Hepatocyte (in vitro differentiated cells): Measurements from ENCODE around the gene VEPH1. TPM values are rescaled to one million over a fixed set of nuclear protein-coding genes. Genes with fewer than 3 reads are reported as not detected.

ENCODE experiments used
- DNase-seq: peaks from one replicate; pipeline ENCODE4 v3.0.0-alpha.2; 2016; ENCODE audit warnings: low spot score
- H2AFZ ChIP-seq: fragments of 200-600 bp; sonication (generic); 2 replicates; pipeline ENCODE4 v1.6.0; 2016; ENCODE audit warnings: antibody characterized with exemption, mild to moderate bottlenecking
- H3K27ac ChIP-seq: fragments of 200-600 bp; sonication (generic); 2 replicates; pipeline ENCODE4 v1.5.1; 2016; ENCODE audit warnings: mild to moderate bottlenecking
- H3K27me3 ChIP-seq: fragments of 200-600 bp; sonication (generic); 2 replicates; pipeline ENCODE4 v1.6.1; 2016
- H3K36me3 ChIP-seq: fragments of 200-600 bp; sonication (generic); replicated peaks from 2 replicates; pipeline ENCODE4 v1.5.1; 2016; ENCODE audit warnings: low read depth; ENCODE audit not compliant: insufficient read depth
- H3K4me1 ChIP-seq: fragments of 200-600 bp; sonication (generic); 2 replicates; pipeline ENCODE4 v1.5.1; 2016; ENCODE audit warnings: mild to moderate bottlenecking, moderate library complexity; ENCODE audit not compliant: insufficient read depth
- H3K4me2 ChIP-seq: fragments of 200-600 bp; sonication (generic); 2 replicates; pipeline ENCODE4 v1.6.0; 2016
- H3K4me3 ChIP-seq: fragments of 200-600 bp; sonication (generic); 2 replicates; pipeline ENCODE4 v1.5.1; 2016; ENCODE audit warnings: mild to moderate bottlenecking
- H3K79me2 ChIP-seq: fragments of 200-600 bp; sonication (generic); 2 replicates; pipeline ENCODE4 v1.6.0; 2017; ENCODE audit warnings: mild to moderate bottlenecking
- H3K9me2 ChIP-seq: fragments of 200-600 bp; sonication (generic); replicated peaks from 2 replicates; pipeline ENCODE4 v1.6.0; 2017; ENCODE audit warnings: mild to moderate bottlenecking; ENCODE audit not compliant: insufficient read depth
- H3K9me3 ChIP-seq: fragments of 200-600 bp; sonication (generic); 2 replicates; pipeline ENCODE4 v1.5.1; 2016; ENCODE audit warnings: low read depth, mild to moderate bottlenecking
- H4K20me1 ChIP-seq: fragments of 200-600 bp; sonication (generic); 2 replicates; pipeline ENCODE4 v1.6.0; 2016; ENCODE audit warnings: mild to moderate bottlenecking; ENCODE audit not compliant: insufficient read depth, poor library complexity, severe bottlenecking
- EZH2 ChIP-seq: fragments of 200-600 bp; sonication (generic); IDR thresholded peaks from 2 replicates; pipeline ENCODE4 v1.6.1; 2016; ENCODE audit warnings: antibody characterized with exemption, mild to moderate bottlenecking, borderline replicate concordance
- EZH2phosphoT487 ChIP-seq: fragments of 200-600 bp; sonication (generic); IDR thresholded peaks from one replicate; pipeline ENCODE4 v1.6.1; 2018; ENCODE audit warnings: antibody characterized with exemption, mild to moderate bottlenecking, low read depth, moderate library complexity; ENCODE audit not compliant: unreplicated experiment, severe bottlenecking
- WGBS: methylation state at CpG from one replicate; pipeline ENCODE4 v1.1.6; 2016; ENCODE audit warnings: low lambda C conversion rate; ENCODE audit errors: missing lambda C conversion rate; 5-methylcytosine and 5-hydroxymethylcytosine counted together
- polyA plus RNA-seq: library from polyadenylated mRNA; unstranded; fragments of >200 nt; fragmentation: Nextera tagmentation; extraction: Ambion mirVana; gene quantifications from 2 replicates; pipeline ENCODE4 v1.2.1, GENCODE V29; 2016
- total RNA-seq: library from RNA; depleted of rRNA; stranded (reverse); fragments of >200 nt; gene quantifications from 2 replicates; pipeline ENCODE4 v1.2.3, GENCODE V29; 2014
- TF ChIP-seq, protein P1 (sequence below): fragments of 200-600 bp; sonication (generic); IDR thresholded peaks from 2 replicates; pipeline ENCODE4 v1.5.1; 2016; ENCODE audit warnings: antibody characterized with exemption, mild to moderate bottlenecking; ENCODE audit not compliant: poor library complexity

The VEPH1 gene
- total and polyA plus RNA-seq, 2 experiments from 2014 or later, result 2.5 to 4.7 TPM

- no peaks in the 10 kb centered on the region for H3K36me3 ChIP-seq
- H3K9me2 ChIP-seq, result no peaks in the 10 kb centered on the region
- 88% methylated on average over 3 of the region's 3 CpGs for WGBS
- no peak for DNase-seq
- TF ChIP-seq, protein P1, sequence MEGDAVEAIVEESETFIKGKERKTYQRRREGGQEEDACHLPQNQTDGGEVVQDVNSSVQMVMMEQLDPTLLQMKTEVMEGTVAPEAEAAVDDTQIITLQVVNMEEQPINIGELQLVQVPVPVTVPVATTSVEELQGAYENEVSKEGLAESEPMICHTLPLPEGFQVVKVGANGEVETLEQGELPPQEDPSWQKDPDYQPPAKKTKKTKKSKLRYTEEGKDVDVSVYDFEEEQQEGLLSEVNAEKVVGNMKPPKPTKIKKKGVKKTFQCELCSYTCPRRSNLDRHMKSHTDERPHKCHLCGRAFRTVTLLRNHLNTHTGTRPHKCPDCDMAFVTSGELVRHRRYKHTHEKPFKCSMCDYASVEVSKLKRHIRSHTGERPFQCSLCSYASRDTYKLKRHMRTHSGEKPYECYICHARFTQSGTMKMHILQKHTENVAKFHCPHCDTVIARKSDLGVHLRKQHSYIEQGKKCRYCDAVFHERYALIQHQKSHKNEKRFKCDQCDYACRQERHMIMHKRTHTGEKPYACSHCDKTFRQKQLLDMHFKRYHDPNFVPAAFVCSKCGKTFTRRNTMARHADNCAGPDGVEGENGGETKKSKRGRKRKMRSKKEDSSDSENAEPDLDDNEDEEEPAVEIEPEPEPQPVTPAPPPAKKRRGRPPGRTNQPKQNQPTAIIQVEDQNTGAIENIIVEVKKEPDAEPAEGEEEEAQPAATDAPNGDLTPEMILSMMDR, result no peak
- TF ChIP-seq EZH2phosphoT487, result no peak
- no peak for TF ChIP-seq EZH2
- H3K4me3 ChIP-seq, result no peak overlapping the region
- no peaks in the 10 kb centered on the region for H3K79me2 ChIP-seq
- H3K9me3 ChIP-seq, result no peaks in the 10 kb centered on the region
- H2AFZ ChIP-seq, result no peak overlapping the region
- H3K4me2 ChIP-seq, result no peak overlapping the region
- H3K4me1 ChIP-seq, result no peaks in the 10 kb centered on the region
- H3K27ac ChIP-seq, result no peak overlapping the region
- no peaks in the 10 kb centered on the region for H4K20me1 ChIP-seq
- no peaks in the 10 kb centered on the region for H3K27me3 ChIP-seq
Measured at GRCh38 chr3:157232141-157232540, 271.1 kb downstream of the VEPH1 start.

GRCh38 chr3:157231071-157231470 lies 272.1 kb downstream of the VEPH1 start:
- no peaks in the 10 kb centered on the region for H3K36me3 ChIP-seq
- 95% methylated on average over 3 of the region's 3 CpGs for WGBS
- no peaks in the 10 kb centered on the region for H3K79me2 ChIP-seq
- no peak overlapping the region for H3K27ac ChIP-seq
- no peaks in the 10 kb centered on the region for H3K4me1 ChIP-seq
- no peak overlapping the region for H3K4me3 ChIP-seq
- H3K9me2 ChIP-seq, result no peaks in the 10 kb centered on the region
- no peaks in the 10 kb centered on the region for H4K20me1 ChIP-seq
- no peak overlapping the region for H2AFZ ChIP-seq
- no peaks in the 10 kb centered on the region for H3K9me3 ChIP-seq
- TF ChIP-seq EZH2phosphoT487, result no peak
- TF ChIP-seq EZH2, result no peak
- TF ChIP-seq, protein P1, result no peak
- H3K27me3 ChIP-seq, result no peaks in the 10 kb centered on the region
- DNase-seq, result no peak
- H3K4me2 ChIP-seq, result no peak overlapping the region

- no peak overlapping the region for H3K27ac ChIP-seq
- no peaks in the 10 kb centered on the region for H3K9me3 ChIP-seq
- H3K4me3 ChIP-seq, result no peak overlapping the region
- H2AFZ ChIP-seq, result no peak overlapping the region
- H3K9me2 ChIP-seq, result no peaks in the 10 kb centered on the region
- DNase-seq, result no peak
- no peaks in the 10 kb centered on the region for H4K20me1 ChIP-seq
- H3K36me3 ChIP-seq, result no peaks in the 10 kb centered on the region
- no peaks in the 10 kb centered on the region for H3K27me3 ChIP-seq
- 93% methylated on average over 3 of the region's 3 CpGs for WGBS
- no peaks in the 10 kb centered on the region for H3K4me1 ChIP-seq
- H3K79me2 ChIP-seq, result no peaks in the 10 kb centered on the region
- no peak overlapping the region for H3K4me2 ChIP-seq
- TF ChIP-seq, protein P1, result no peak
- no peak for TF ChIP-seq EZH2
- no peak for TF ChIP-seq EZH2phosphoT487
Measured at GRCh38 chr3:157226173-157226847, 276.9 kb downstream of the VEPH1 start.
